A549 (cell line): Measurements from ENCODE around the gene NGFR. TPM values are rescaled to one million over a fixed set of nuclear protein-coding genes. Genes with fewer than 3 reads are reported as not detected.

Experiments
- ATAC-seq, 2 experiments: fragments of 200-7000 bp in 1 of 2; fragments of >200 bp in 1 of 2; cut with Nextera tagmentation in 1 of 2; cut with Tn5 transposase in 1 of 2; 3 replicates each; pipeline versions ENCODE4 v1.8.0 to v1.9.1; 2018 to 2020; ENCODE audit warnings: mild to moderate bottlenecking in 1 of 2, moderate library complexity in 1 of 2
- CTCF ChIA-PET: fragments of 300-600 bp; sonication (Branson Sonifier 250); formaldehyde crosslinking; extraction: SDS; loops from one replicate; lab custom pipeline; 2021; ENCODE audit warnings: antibody characterized with exemption, inconsistent platforms; lab: Yijun Ruan, JAX
- POLR2A ChIA-PET: fragments of 350-600 bp; formaldehyde crosslinking; extraction: SDS; loops from one replicate; lab custom pipeline; 2021; ENCODE audit warnings: antibody characterized with exemption, inconsistent platforms; lab: Yijun Ruan, JAX
- DNase-seq, 2 experiments: peaks; one replicate each; pipeline versions ENCODE4 v3.0.0 to v3.0.0-alpha.2; 2011 to 2016; ENCODE audit warnings: low read depth in 1 of 2, low spot score in 1 of 2
- FAIRE-seq: peaks from 2 replicates; lab custom pipeline; 2011; peaks lifted over from hg19 to GRCh38; lab: Jason Lieb, UNC
- H3K27ac ChIP-seq, 2 experiments: fragments of >200 bp; sonication (Bioruptor Twin); formaldehyde crosslinking; 3 replicates each; pipeline ENCODE4 v1.5.1; 2016 to 2017
- H3K4me1 ChIP-seq: fragments of >200 bp; sonication (Bioruptor Twin); formaldehyde crosslinking; 3 replicates; pipeline ENCODE4 v1.6.1; 2016
- H3K4me2 ChIP-seq: fragments of >200 bp; sonication (Bioruptor Twin); formaldehyde crosslinking; 3 replicates; pipeline ENCODE4 v1.6.1; 2016
- H3K4me3 ChIP-seq: fragments of >200 bp; sonication (Bioruptor Twin); formaldehyde crosslinking; 3 replicates; pipeline ENCODE4 v1.5.1; 2016
- H3K9me3 ChIP-seq: fragments of >200 bp; sonication (Bioruptor Twin); formaldehyde crosslinking; 3 replicates; pipeline ENCODE4 v1.6.1; 2016
- CBX2 ChIP-seq: fragments of 200-600 bp; sonication (generic); IDR thresholded peaks from 2 replicates; pipeline ENCODE4 v1.6.1; 2016; ENCODE audit warnings: low read depth, mild to moderate bottlenecking, borderline replicate concordance
- CBX8 ChIP-seq: fragments of 200-600 bp; sonication (generic); IDR thresholded peaks from 2 replicates; pipeline ENCODE4 v1.6.1; 2016
- CHD2 ChIP-seq: fragments of 150-350 bp; IDR thresholded peaks from 2 replicates; pipeline ENCODE4 v1.6.1; 2014; ENCODE audit warnings: low read length; ENCODE audit not compliant: partially characterized antibody
- ESRRA ChIP-seq: fragments of 150-350 bp; IDR thresholded peaks from 2 replicates; pipeline ENCODE4 v1.6.1; 2014; ENCODE audit warnings: mild to moderate bottlenecking, low read length, borderline replicate concordance
- FOSL2 ChIP-seq, 2 experiments: fragments of 450-650 bp in 1 of 2; fragments of >200 bp in 1 of 2; sonication (Bioruptor Twin) in 1 of 2; formaldehyde crosslinking; IDR thresholded peaks; 2 replicates each; pipeline versions ENCODE4 v1.5.0 to v1.6.1; 2016 to 2020; ENCODE audit warnings: mild to moderate bottlenecking in 1 of 2, moderate library complexity in 1 of 2
- FOXS1 ChIP-seq: fragments of 250-450 bp; sonication (Bioruptor Pico); IDR thresholded peaks from 2 replicates; pipeline ENCODE4 v1.5.0; 2020; ENCODE audit warnings: mild to moderate bottlenecking, moderate library complexity
- HDAC2 ChIP-seq: fragments of 200-600 bp; sonication (generic); IDR thresholded peaks from 2 replicates; pipeline ENCODE4 v1.6.1; 2016
- HOXA7 ChIP-seq: fragments of 250-450 bp; sonication (Bioruptor Pico); IDR thresholded peaks from 2 replicates; pipeline ENCODE4 v1.5.0; 2020; ENCODE audit warnings: mild to moderate bottlenecking, moderate library complexity
- HOXB13 ChIP-seq: fragments of 250-450 bp; sonication (Bioruptor Pico); IDR thresholded peaks from 2 replicates; pipeline ENCODE4 v1.5.0; 2020; ENCODE audit warnings: low read depth, mild to moderate bottlenecking, moderate library complexity
- KDM1A ChIP-seq: fragments of 200-600 bp; sonication (generic); IDR thresholded peaks from 2 replicates; pipeline ENCODE4 v1.6.1; 2016; ENCODE audit warnings: low read depth, mild to moderate bottlenecking
- MYC ChIP-seq: IDR thresholded peaks from 2 replicates; pipeline ENCODE4 v1.6.1; 2012; ENCODE audit warnings: mild to moderate bottlenecking, inconsistent platforms, low read length, improper control_type of control experiment, borderline replicate concordance
- NFE2L2 ChIP-seq: fragments of 150-350 bp; conservative IDR thresholded peaks from 2 replicates; pipeline ENCODE4 v1.6.1; 2014; ENCODE audit warnings: low read length
- NPAS2 ChIP-seq: fragments of 250-450 bp; sonication (Bioruptor Pico); IDR thresholded peaks from 2 replicates; pipeline ENCODE4 v1.8.0; 2022; ENCODE audit warnings: mild to moderate bottlenecking, moderate library complexity, borderline replicate concordance
- NR3C1 ChIP-seq: fragments of >200 bp; sonication (Bioruptor Twin); formaldehyde crosslinking; IDR thresholded peaks from 3 replicates; pipeline ENCODE4 v1.6.1; 2017
- POLR2A ChIP-seq: IDR thresholded peaks from 2 replicates; pipeline ENCODE4 v1.6.1; 2012; ENCODE audit warnings: mild to moderate bottlenecking, low read length
- POLR2AphosphoS2 ChIP-seq: conservative IDR thresholded peaks from 2 replicates; pipeline ENCODE4 v1.6.1; 2012; ENCODE audit warnings: low read length, improper control_type of control experiment, inconsistent platforms
- RAD21 ChIP-seq, 2 experiments: fragments of >200 bp in 1 of 2; sonication (Bioruptor Twin) in 1 of 2; formaldehyde crosslinking in 1 of 2; IDR thresholded peaks in 1 of 2; conservative IDR thresholded peaks in 1 of 2; 2 replicates in 1 of 2; 3 replicates in 1 of 2; pipeline ENCODE4 v1.6.1; 2012 to 2018; ENCODE audit warnings: inconsistent platforms in 1 of 2
- RARB ChIP-seq: fragments of 250-450 bp; sonication (Bioruptor Pico); IDR thresholded peaks from 2 replicates; pipeline ENCODE4 v1.8.0; 2021; ENCODE audit warnings: mild to moderate bottlenecking, moderate library complexity
- ZNF302 ChIP-seq: fragments of 250-450 bp; sonication (Bioruptor Pico); IDR thresholded peaks from 2 replicates; pipeline ENCODE4 v1.9.0; 2021; ENCODE audit warnings: inconsistent platforms, mild to moderate bottlenecking, moderate library complexity
- ZSCAN20 ChIP-seq: fragments of 250-450 bp; sonication (Bioruptor Pico); IDR thresholded peaks from 2 replicates; pipeline ENCODE4 v1.8.0; 2022; ENCODE audit warnings: mild to moderate bottlenecking, moderate library complexity
- WGBS: methylation state at CpG from one replicate; pipeline ENCODE4 v1.1.6; 2017; ENCODE audit errors: missing lambda C conversion rate; 5-methylcytosine and 5-hydroxymethylcytosine counted together
- polyA plus RNA-seq, 4 experiments: library from polyadenylated mRNA; depleted of rRNA in 3 of 4; stranded (reverse); fragments of >200 nt; fragmentation: RNase III in 1 of 4; extraction: RNeasy Plus Mini Kit Qiagen cat#74134 plus additional on column Dnase treatment in 1 of 4; gene quantifications; 2 replicates in 3 of 4; 3 replicates in 1 of 4; pipeline ENCODE4 v1.2.3, GENCODE V29; 2011 to 2017
- TF ChIP-seq, protein P1 (sequence below): IDR thresholded peaks from 2 replicates; pipeline ENCODE4 v1.6.1; 2012
- TF ChIP-seq, protein P2 (sequence below): fragments of >200 bp; sonication (Bioruptor Twin); formaldehyde crosslinking; IDR thresholded peaks from 2 replicates; pipeline ENCODE4 v1.6.1; 2016
- TF ChIP-seq, protein P3 (sequence below): IDR thresholded peaks from 2 replicates; pipeline ENCODE4 v1.6.1; 2012; ENCODE audit warnings: low read depth, borderline replicate concordance
- TF ChIP-seq, protein P4 (sequence below): fragments of 150-350 bp; IDR thresholded peaks from 2 replicates; pipeline ENCODE4 v1.6.1; 2014; ENCODE audit warnings: low read depth, mild to moderate bottlenecking, low read length
- TF ChIP-seq, protein P5 (sequence below): IDR thresholded peaks from 2 replicates; pipeline ENCODE4 v1.6.1; 2012
- TF ChIP-seq, protein P6 (sequence below): fragments of >200 bp; sonication (Bioruptor Twin); formaldehyde crosslinking; IDR thresholded peaks from 3 replicates; pipeline ENCODE4 v1.5.1; 2016
- TF ChIP-seq, protein P7 (sequence below): fragments of 200-600 bp; sonication (generic); IDR thresholded peaks from 2 replicates; pipeline ENCODE4 v1.6.1; 2016; ENCODE audit warnings: antibody characterized with exemption, mild to moderate bottlenecking, moderate library complexity

NGFR gene
- polyA plus RNA-seq, 2 of the 4 experiments (the other 2 are of a cell fraction) = 0.13 to 0.18 TPM

DNA sequence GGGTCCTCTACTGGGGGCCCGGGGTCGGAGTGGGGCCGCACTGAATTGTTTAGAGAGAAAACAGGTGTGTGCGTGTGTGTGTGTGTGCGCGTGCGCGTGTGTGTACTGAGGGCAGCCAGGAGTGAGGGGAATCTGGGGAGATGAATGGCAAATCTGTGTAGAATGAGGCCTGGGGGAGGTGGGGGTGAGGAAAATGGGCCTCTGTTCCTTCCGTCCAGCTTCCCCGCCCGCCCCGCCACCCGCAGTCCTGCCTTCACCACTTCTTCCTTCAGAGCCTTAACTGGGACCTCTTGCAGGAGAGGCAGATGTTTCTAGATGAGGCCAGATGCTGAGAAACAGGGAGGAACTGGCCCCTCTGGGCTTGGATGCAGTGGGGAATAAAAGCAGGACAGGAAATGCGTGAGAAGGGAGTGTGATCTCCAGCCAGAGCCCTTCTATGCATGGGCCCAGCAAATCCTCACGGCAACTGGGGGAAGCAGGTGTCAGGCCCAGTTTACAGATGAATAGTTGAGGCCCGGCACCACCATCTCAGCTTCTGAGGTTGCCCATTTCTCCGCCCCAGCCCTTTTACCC, 29.7 kb upstream of the NGFR start:
- FAIRE-seq = no peak
- Histone ChIP-seq H3K27ac (no peak overlapping the region), H3K4me2 (no peak overlapping the region), H3K9me3 (peaks cover 15% of the 10 kb centered on the region; the same call in 2 of the 3 replicates), H3K4me1 (no peaks in the 10 kb centered on the region), H3K4me3 (no peak overlapping the region)
- ChIA-PET POLR2A (no interaction called here), CTCF (interaction anchor here (1.1 to 17.9 kb wide), 5 partner anchors 18 to 91 kb away, joined by 3 to 121 read pairs (median 7); no protein-coding TSS in a partner anchor)
- no peak for DNase-seq
- TF ChIP-seq HOXB13 (CRISPR knock-in tag) (no peak), POLR2A (no peak), POLR2AphosphoS2 (no peak), MYC (no peak), ZSCAN20 (CRISPR knock-in tag) (no peak), ZNF302 (CRISPR knock-in tag) (no peak), RAD21 (conservative IDR thresholded peaks at IDR 0.05 in 1 of 2, IDR thresholded peaks at IDR 0.05 in 1 of 2) (no peak), NR3C1 (no peak), HDAC2 (no peak), NFE2L2 (no peak)
- TF ChIP-seq, protein P1, sequence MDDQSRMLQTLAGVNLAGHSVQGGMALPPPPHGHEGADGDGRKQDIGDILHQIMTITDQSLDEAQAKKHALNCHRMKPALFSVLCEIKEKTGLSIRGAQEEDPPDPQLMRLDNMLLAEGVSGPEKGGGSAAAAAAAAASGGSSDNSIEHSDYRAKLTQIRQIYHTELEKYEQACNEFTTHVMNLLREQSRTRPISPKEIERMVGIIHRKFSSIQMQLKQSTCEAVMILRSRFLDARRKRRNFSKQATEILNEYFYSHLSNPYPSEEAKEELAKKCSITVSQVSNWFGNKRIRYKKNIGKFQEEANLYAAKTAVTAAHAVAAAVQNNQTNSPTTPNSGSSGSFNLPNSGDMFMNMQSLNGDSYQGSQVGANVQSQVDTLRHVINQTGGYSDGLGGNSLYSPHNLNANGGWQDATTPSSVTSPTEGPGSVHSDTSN = no peak
- TF ChIP-seq, protein P2, sequence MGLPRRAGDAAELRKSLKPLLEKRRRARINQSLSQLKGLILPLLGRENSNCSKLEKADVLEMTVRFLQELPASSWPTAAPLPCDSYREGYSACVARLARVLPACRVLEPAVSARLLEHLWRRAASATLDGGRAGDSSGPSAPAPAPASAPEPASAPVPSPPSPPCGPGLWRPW = no peak
- ATAC-seq = no peak
- WGBS = 68% methylated on average over 17 of the region's 17 CpGs

DNA sequence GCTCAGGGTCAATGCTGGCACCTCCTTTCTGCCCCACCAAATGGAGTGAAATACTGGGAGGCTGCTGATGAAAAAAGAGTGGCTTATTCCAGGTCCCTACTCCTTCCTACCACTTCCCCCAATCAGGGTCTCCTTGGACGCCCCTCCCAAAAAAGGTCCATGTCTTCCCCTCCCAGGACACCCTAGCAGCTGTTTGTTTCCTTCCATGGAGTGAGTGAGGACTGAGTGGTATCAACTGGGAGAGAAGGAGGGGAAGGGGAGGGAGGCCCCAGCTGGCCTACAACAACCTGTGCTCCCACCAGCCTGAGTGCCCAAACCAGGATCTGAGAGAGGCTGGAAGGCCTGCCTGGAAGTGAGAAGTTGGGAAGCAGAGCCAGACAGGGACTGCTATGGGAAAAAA, 28.7 kb upstream of the NGFR start:
- TF ChIP-seq POLR2AphosphoS2 (no peak), RARB (CRISPR knock-in tag) (no peak), NPAS2 (CRISPR knock-in tag) (no peak), MYC (no peak), NR3C1 (no peak), CBX8 (no peak), ESRRA (no peak), CHD2 (no peak), KDM1A (no peak), CBX2 (no peak), FOXS1 (CRISPR knock-in tag) (no peak), POLR2A (no peak), FOSL2 (IDR thresholded peaks at IDR 0.05) (no peak), FOSL2 (CRISPR knock-in tag; IDR thresholded peaks at IDR 0.05) (no peak), HOXA7 (CRISPR knock-in tag) (no peak)
- TF ChIP-seq, protein P3, sequence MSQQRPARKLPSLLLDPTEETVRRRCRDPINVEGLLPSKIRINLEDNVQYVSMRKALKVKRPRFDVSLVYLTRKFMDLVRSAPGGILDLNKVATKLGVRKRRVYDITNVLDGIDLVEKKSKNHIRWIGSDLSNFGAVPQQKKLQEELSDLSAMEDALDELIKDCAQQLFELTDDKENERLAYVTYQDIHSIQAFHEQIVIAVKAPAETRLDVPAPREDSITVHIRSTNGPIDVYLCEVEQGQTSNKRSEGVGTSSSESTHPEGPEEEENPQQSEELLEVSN = no peak
- TF ChIP-seq, protein P4, sequence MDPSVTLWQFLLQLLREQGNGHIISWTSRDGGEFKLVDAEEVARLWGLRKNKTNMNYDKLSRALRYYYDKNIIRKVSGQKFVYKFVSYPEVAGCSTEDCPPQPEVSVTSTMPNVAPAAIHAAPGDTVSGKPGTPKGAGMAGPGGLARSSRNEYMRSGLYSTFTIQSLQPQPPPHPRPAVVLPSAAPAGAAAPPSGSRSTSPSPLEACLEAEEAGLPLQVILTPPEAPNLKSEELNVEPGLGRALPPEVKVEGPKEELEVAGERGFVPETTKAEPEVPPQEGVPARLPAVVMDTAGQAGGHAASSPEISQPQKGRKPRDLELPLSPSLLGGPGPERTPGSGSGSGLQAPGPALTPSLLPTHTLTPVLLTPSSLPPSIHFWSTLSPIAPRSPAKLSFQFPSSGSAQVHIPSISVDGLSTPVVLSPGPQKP = no peak
- TF ChIP-seq, protein P5, sequence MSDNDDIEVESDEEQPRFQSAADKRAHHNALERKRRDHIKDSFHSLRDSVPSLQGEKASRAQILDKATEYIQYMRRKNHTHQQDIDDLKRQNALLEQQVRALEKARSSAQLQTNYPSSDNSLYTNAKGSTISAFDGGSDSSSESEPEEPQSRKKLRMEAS = no peak
- TF ChIP-seq, protein P6, sequence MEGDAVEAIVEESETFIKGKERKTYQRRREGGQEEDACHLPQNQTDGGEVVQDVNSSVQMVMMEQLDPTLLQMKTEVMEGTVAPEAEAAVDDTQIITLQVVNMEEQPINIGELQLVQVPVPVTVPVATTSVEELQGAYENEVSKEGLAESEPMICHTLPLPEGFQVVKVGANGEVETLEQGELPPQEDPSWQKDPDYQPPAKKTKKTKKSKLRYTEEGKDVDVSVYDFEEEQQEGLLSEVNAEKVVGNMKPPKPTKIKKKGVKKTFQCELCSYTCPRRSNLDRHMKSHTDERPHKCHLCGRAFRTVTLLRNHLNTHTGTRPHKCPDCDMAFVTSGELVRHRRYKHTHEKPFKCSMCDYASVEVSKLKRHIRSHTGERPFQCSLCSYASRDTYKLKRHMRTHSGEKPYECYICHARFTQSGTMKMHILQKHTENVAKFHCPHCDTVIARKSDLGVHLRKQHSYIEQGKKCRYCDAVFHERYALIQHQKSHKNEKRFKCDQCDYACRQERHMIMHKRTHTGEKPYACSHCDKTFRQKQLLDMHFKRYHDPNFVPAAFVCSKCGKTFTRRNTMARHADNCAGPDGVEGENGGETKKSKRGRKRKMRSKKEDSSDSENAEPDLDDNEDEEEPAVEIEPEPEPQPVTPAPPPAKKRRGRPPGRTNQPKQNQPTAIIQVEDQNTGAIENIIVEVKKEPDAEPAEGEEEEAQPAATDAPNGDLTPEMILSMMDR = no peak
- TF ChIP-seq, protein P7, sequence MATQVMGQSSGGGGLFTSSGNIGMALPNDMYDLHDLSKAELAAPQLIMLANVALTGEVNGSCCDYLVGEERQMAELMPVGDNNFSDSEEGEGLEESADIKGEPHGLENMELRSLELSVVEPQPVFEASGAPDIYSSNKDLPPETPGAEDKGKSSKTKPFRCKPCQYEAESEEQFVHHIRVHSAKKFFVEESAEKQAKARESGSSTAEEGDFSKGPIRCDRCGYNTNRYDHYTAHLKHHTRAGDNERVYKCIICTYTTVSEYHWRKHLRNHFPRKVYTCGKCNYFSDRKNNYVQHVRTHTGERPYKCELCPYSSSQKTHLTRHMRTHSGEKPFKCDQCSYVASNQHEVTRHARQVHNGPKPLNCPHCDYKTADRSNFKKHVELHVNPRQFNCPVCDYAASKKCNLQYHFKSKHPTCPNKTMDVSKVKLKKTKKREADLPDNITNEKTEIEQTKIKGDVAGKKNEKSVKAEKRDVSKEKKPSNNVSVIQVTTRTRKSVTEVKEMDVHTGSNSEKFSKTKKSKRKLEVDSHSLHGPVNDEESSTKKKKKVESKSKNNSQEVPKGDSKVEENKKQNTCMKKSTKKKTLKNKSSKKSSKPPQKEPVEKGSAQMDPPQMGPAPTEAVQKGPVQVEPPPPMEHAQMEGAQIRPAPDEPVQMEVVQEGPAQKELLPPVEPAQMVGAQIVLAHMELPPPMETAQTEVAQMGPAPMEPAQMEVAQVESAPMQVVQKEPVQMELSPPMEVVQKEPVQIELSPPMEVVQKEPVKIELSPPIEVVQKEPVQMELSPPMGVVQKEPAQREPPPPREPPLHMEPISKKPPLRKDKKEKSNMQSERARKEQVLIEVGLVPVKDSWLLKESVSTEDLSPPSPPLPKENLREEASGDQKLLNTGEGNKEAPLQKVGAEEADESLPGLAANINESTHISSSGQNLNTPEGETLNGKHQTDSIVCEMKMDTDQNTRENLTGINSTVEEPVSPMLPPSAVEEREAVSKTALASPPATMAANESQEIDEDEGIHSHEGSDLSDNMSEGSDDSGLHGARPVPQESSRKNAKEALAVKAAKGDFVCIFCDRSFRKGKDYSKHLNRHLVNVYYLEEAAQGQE = no peak
- Histone ChIP-seq H3K27ac (no peak overlapping the region), H3K9me3 (peaks cover 15% of the 10 kb centered on the region; the same call in 2 of the 3 replicates), H3K4me1 (no peaks in the 10 kb centered on the region), H3K4me3 (no peak overlapping the region), H3K4me2 (no peak overlapping the region)
- FAIRE-seq (no peak), DNase-seq (no peak), ATAC-seq (no peak)
- ChIA-PET POLR2A (no interaction called here), CTCF (interaction anchor here (1.1 to 17.9 kb wide), 5 partner anchors 17 to 90 kb away, joined by 3 to 121 read pairs (median 7); no protein-coding TSS in a partner anchor)
- WGBS = 15% methylated on average over 1 of the region's 1 CpG
